ENCODE results near the gene SRSF2. TPM values are rescaled to one million over a fixed set of nuclear protein-coding genes. Genes with fewer than 3 reads are reported as not detected.

Gene SRSF2
- total RNA-seq: 350 and 378 TPM in 2 replicates

GRCh38 chr17:76737082-76737675 lies at the start of gene SRSF2:
Gene SRSF2 (minus strand): TSS chr17:76737331. CDS start chr17:76737160, 171 bp downstream.

GRCh38 chr17:76737676-76738467 lies 741 bp upstream of the SRSF2 start, which contains the start of gene MFSD11:
Gene MFSD11 (plus strand): TSS chr17:76738119. CDS start chr17:76738353, 234 bp downstream.

GRCh38 chr17:76726776-76727718 lies 10.1 kb downstream of the SRSF2 start, which contains the start of gene METTL23:
Gene METTL23 (plus strand): TSS chr17:76726839. CDS start chr17:76729711, 2,872 bp downstream.

GRCh38 chr17:76726231-76726775 lies 10.8 kb downstream of the SRSF2 start, which contains the start of gene JMJD6:
Gene JMJD6 (minus strand): TSS chr17:76726606. CDS start chr17:76726475, 131 bp downstream.

GRCh38 chr17:76710863-76711611 lies 26.1 kb downstream of the SRSF2 start, which contains the start of gene MXRA7:
Gene MXRA7 (minus strand): TSS chr17:76710965. CDS start chr17:76710946, 19 bp downstream.

Other genes starting within 250 kb of the SRSF2 start
- 46.8 and 54.8 TPM in 2 replicates for gene RHBDF2, start 235.9 kb downstream of the SRSF2 start, total RNA-seq
- 24.6 and 27.5 TPM in 2 replicates for gene CYGB, start 199.6 kb downstream of the SRSF2 start, total RNA-seq
- 0.59 and 0.67 TPM in 2 replicates for gene PRCD, start 197.3 kb downstream of the SRSF2 start, total RNA-seq
- 1.7 and 2.2 TPM in 2 replicates for gene ST6GALNAC2, start 151.5 kb downstream of the SRSF2 start, total RNA-seq
- gene ST6GALNAC1, start 93.6 kb downstream of the SRSF2 start, total RNA-seq: not detected in 2 replicates
- 235 and 238 TPM in 2 replicates for gene MXRA7, start 26.4 kb downstream of the SRSF2 start, total RNA-seq
- 29.2 and 34.5 TPM in 2 replicates for gene JMJD6, start 10.7 kb downstream of the SRSF2 start, total RNA-seq
- 22.5 and 28.0 TPM in 2 replicates for gene METTL23, start 10.5 kb downstream of the SRSF2 start, total RNA-seq
- 26.6 and 30.8 TPM in 2 replicates for gene MFSD11, start 788 bp upstream of the SRSF2 start, total RNA-seq
- 1.1 and 2.1 TPM in 2 replicates for gene MGAT5B, start 131.1 kb upstream of the SRSF2 start, total RNA-seq

Measured in mammary microvascular endothelial cell (primary cell).